ENCODE measurements around the gene KCNH6.

KCNH6 gene

GRCh38 chr17:63489291-63489690 is 33.9 kb upstream of the KCNH6 start:
- Histone ChIP-seq H3K4me3 (ENCODE audit: low read length, poor library complexity, severe bottlenecking) (no peak overlapping the region), H3K4me2 (ENCODE audit: low read depth, low read length, poor library complexity, severe bottlenecking) (no peak overlapping the region), H3K4me1 (ENCODE audit: insufficient read depth, low read length, poor library complexity, severe bottlenecking) (no peaks in the 10 kb centered on the region), H3F3A (ENCODE audit: low read depth) (no peaks in the 10 kb centered on the region), H3K9me2 (replicated peaks; ENCODE audit: low read depth, low read length) (no peaks in the 10 kb centered on the region), H4K20me1 (ENCODE audit: insufficient read depth, low read length, poor library complexity, severe bottlenecking) (no peaks in the 10 kb centered on the region), H3K79me2 (ENCODE audit: insufficient read depth, low read length) (no peaks in the 10 kb centered on the region), H3K36me3 (ENCODE audit: insufficient read depth, low read length) (no peaks in the 10 kb centered on the region), H3K9me3 (ENCODE audit: insufficient read depth, low read depth, low read length) (no peaks in the 10 kb centered on the region), H3K27me3 (ENCODE audit: insufficient read depth, low read length, poor library complexity, severe bottlenecking) (no peaks in the 10 kb centered on the region), H3K9ac (ENCODE audit: low read depth, low read length, poor library complexity, severe bottlenecking) (no peak overlapping the region), H2AFZ (ENCODE audit: low read length) (no peak overlapping the region)
- TF ChIP-seq CTCF (conservative IDR thresholded peaks at IDR 0.05; ENCODE audit: low read length) (no peak), EZH2phosphoT487 (IDR thresholded peaks at IDR 0.05; ENCODE audit: borderline replicate concordance) (no peak)

DNA sequence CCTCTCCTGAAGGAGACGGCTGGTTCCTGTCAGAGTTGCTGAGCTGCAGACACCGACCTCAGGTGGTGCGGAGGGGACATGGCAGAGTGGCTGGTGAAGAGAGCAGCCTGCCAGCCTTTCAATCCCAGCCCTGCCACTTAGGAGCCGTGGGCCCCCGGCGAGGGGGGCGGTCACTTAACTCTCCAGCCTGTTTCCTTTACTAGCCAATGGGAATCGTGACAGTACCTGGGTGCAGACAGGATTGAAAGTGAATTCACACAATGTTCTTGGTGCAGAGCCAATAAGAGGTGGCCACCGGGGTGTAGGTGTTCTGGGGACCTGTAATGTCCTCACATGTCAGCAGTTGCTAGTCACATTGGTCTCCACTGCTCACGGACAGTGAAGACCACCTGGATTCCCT is 32.8 kb upstream of the KCNH6 start:
- no peaks in the 10 kb centered on the region for H3K36me3 ChIP-seq (ENCODE audit: insufficient read depth, low read length)
- TF ChIP-seq EZH2phosphoT487 (IDR thresholded peaks at IDR 0.05; ENCODE audit: borderline replicate concordance) (no peak), CTCF (conservative IDR thresholded peaks at IDR 0.05; ENCODE audit: low read length) (no peak)
- no peaks in the 10 kb centered on the region for H3K4me1 ChIP-seq (ENCODE audit: insufficient read depth, low read length, poor library complexity, severe bottlenecking)
- H2AFZ ChIP-seq (ENCODE audit: low read length), result no peak overlapping the region
- no peak overlapping the region for H3K4me3 ChIP-seq (ENCODE audit: low read length, poor library complexity, severe bottlenecking)
- no peaks in the 10 kb centered on the region for H3K27me3 ChIP-seq (ENCODE audit: insufficient read depth, low read length, poor library complexity, severe bottlenecking)
- no peaks in the 10 kb centered on the region for H4K20me1 ChIP-seq (ENCODE audit: insufficient read depth, low read length, poor library complexity, severe bottlenecking)
- no peaks in the 10 kb centered on the region for H3K79me2 ChIP-seq (ENCODE audit: insufficient read depth, low read length)
- H3K9ac ChIP-seq (ENCODE audit: low read depth, low read length, poor library complexity, severe bottlenecking), result no peak overlapping the region
- H3F3A ChIP-seq (ENCODE audit: low read depth), result no peaks in the 10 kb centered on the region
- no peaks in the 10 kb centered on the region for H3K9me2 ChIP-seq (replicated peaks; ENCODE audit: low read depth, low read length)
- no peaks in the 10 kb centered on the region for H3K9me3 ChIP-seq (ENCODE audit: insufficient read depth, low read depth, low read length)
- H3K4me2 ChIP-seq (ENCODE audit: low read depth, low read length, poor library complexity, severe bottlenecking), result no peak overlapping the region

DNA sequence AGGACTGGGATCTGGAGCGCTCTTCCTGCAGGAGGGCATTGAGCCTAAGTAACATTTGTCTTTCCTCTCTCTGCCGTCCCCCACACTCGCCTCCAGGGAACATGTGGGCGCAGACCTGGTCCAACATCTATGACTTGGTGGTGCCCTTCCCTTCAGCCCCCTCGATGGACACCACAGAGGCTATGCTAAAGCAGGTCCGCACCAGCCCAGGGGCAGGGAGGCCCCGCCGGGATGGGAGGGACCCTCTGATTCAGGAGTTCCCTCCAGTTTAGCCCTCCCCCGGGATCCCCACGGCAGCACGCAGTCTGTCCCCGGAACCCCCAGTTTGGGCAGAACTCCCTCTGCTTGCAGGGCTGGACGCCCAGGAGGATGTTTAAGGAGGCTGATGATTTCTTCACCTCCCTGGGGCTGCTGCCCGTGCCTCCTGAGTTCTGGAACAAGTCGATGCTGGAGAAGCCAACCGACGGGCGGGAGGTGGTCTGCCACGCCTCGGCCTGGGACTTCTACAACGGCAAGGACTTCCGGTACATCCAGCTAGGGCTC is 32.2 kb upstream of the KCNH6 start:
- Histone ChIP-seq H3K9ac (ENCODE audit: low read depth, low read length, poor library complexity, severe bottlenecking) (no peak overlapping the region), H3K79me2 (ENCODE audit: insufficient read depth, low read length) (no peaks in the 10 kb centered on the region), H3K4me3 (ENCODE audit: low read length, poor library complexity, severe bottlenecking) (no peak overlapping the region), H3K4me1 (ENCODE audit: insufficient read depth, low read length, poor library complexity, severe bottlenecking) (no peaks in the 10 kb centered on the region), H3K9me2 (replicated peaks; ENCODE audit: low read depth, low read length) (no peaks in the 10 kb centered on the region), H3K36me3 (ENCODE audit: insufficient read depth, low read length) (no peaks in the 10 kb centered on the region), H3F3A (ENCODE audit: low read depth) (no peaks in the 10 kb centered on the region), H4K20me1 (ENCODE audit: insufficient read depth, low read length, poor library complexity, severe bottlenecking) (no peaks in the 10 kb centered on the region), H2AFZ (ENCODE audit: low read length) (no peak overlapping the region), H3K9me3 (ENCODE audit: insufficient read depth, low read depth, low read length) (no peaks in the 10 kb centered on the region), H3K27me3 (ENCODE audit: insufficient read depth, low read length, poor library complexity, severe bottlenecking) (no peaks in the 10 kb centered on the region), H3K4me2 (ENCODE audit: low read depth, low read length, poor library complexity, severe bottlenecking) (no peak overlapping the region)
- TF ChIP-seq EZH2phosphoT487 (IDR thresholded peaks at IDR 0.05; ENCODE audit: borderline replicate concordance), result no peak
- no peak for TF ChIP-seq CTCF (conservative IDR thresholded peaks at IDR 0.05; ENCODE audit: low read length)

Measured in Loucy (cell line).